Keratinocyte (primary cell): ENCODE data around the gene TRPM3. TPM values are rescaled to one million over a fixed set of nuclear protein-coding genes. Genes with fewer than 3 reads are reported as not detected.

Experiments
- DNase-seq: peaks from one replicate; pipeline ENCODE4 v3.0.0-alpha.2; 2011; ENCODE audit warnings: low read depth, missing footprints, low spot score
- FAIRE-seq: peaks from 2 replicates; lab custom pipeline; 2011; peaks lifted over from hg19 to GRCh38; lab: Jason Lieb, UNC
- H2AFZ ChIP-seq: 2 replicates; pipeline ENCODE4 v1.6.0; 2012; ENCODE audit warnings: low read length, control low read depth, inconsistent platforms; ENCODE audit not compliant: control insufficient read depth
- H3K27ac ChIP-seq: 2 replicates; pipeline ENCODE4 v1.5.1; 2011; ENCODE audit warnings: low read length; ENCODE audit not compliant: control insufficient read depth, insufficient read depth
- H3K27me3 ChIP-seq: 3 replicates; pipeline ENCODE4 v1.6.0; 2011; ENCODE audit warnings: low read length; ENCODE audit not compliant: control insufficient read depth, insufficient read depth; ENCODE audit errors: extremely low read depth
- H3K36me3 ChIP-seq, 2 experiments: 2 replicates in 1 of 2; 3 replicates in 1 of 2; pipeline ENCODE4 v1.5.1; 2011; ENCODE audit warnings: low read length in 2 of 2, mild to moderate bottlenecking in 1 of 2; ENCODE audit not compliant: control insufficient read depth in 2 of 2, insufficient read depth in 2 of 2; ENCODE audit errors: extremely low read depth in 1 of 2
- H3K4me1 ChIP-seq: 3 replicates; pipeline ENCODE4 v1.5.1; 2011; ENCODE audit warnings: low read length; ENCODE audit not compliant: control insufficient read depth, insufficient read depth; ENCODE audit errors: extremely low read depth
- H3K4me2 ChIP-seq: 3 replicates; pipeline ENCODE4 v1.6.0; 2011; ENCODE audit warnings: low read depth, low read length; ENCODE audit not compliant: control insufficient read depth, insufficient read depth; ENCODE audit errors: extremely low read depth
- H3K4me3 ChIP-seq, 3 experiments: fragments of 200-600 bp in 1 of 3; sonication (generic) in 1 of 3; 2 replicates in 2 of 3; 3 replicates in 1 of 3; pipeline ENCODE4 v1.5.1; 2011 to 2016; ENCODE audit warnings: low read length in 3 of 3, mild to moderate bottlenecking in 3 of 3, control low read depth in 2 of 3, inconsistent platforms in 1 of 3, low read depth in 1 of 3, mixed read lengths in 1 of 3, mixed run types in 1 of 3, moderate library complexity in 1 of 3; ENCODE audit not compliant: control insufficient read depth in 2 of 3, insufficient read depth in 2 of 3; ENCODE audit errors: extremely low read depth in 1 of 3
- H3K79me2 ChIP-seq: 2 replicates; pipeline ENCODE4 v1.6.0; 2012; ENCODE audit warnings: low read length; ENCODE audit not compliant: control insufficient read depth, insufficient read depth
- H3K9ac ChIP-seq: 3 replicates; pipeline ENCODE4 v1.6.0; 2011; ENCODE audit warnings: low read length; ENCODE audit not compliant: control insufficient read depth, insufficient read depth; ENCODE audit errors: extremely low read depth
- H3K9me1 ChIP-seq: 3 replicates; pipeline ENCODE4 v1.6.0; 2011; ENCODE audit warnings: low read length; ENCODE audit not compliant: control insufficient read depth, insufficient read depth; ENCODE audit errors: extremely low read depth
- H3K9me3 ChIP-seq: 2 replicates; pipeline ENCODE4 v1.5.1; 2012; ENCODE audit warnings: low read depth, low read length; ENCODE audit not compliant: control insufficient read depth
- H4K20me1 ChIP-seq: 3 replicates; pipeline ENCODE4 v1.6.0; 2011; ENCODE audit warnings: low read length; ENCODE audit not compliant: control insufficient read depth, insufficient read depth; ENCODE audit errors: extremely low read depth
- CTCF ChIP-seq, 3 experiments: IDR thresholded peaks in 1 of 3; conservative IDR thresholded peaks in 1 of 3; optimal IDR thresholded peaks in 1 of 3; 2 replicates in 2 of 3; 3 replicates in 1 of 3; pipeline versions ENCODE3 to v1.5.1; 2011; ENCODE audit warnings: low read length in 3 of 3, mild to moderate bottlenecking in 3 of 3, moderate library complexity in 2 of 3, control low read depth in 1 of 3, inconsistent platforms in 1 of 3; ENCODE audit not compliant: insufficient read depth in 2 of 3; ENCODE audit errors: extremely low read depth in 1 of 3
- EZH2 ChIP-seq: IDR thresholded peaks from one replicate; pipeline ENCODE4 v1.6.1; 2012; ENCODE audit warnings: inconsistent platforms, mild to moderate bottlenecking, low read length, moderate library complexity
- dilution Hi-C: fragments of 300-500 bp; cut with MboI; formaldehyde crosslinking; loops from one replicate; pipeline ENCODE4 v1.7.0; 2020; ENCODE audit warnings: low sequenced_read_pairs; ENCODE audit not compliant: extremely low pct_ligation_motif_present
- polyA plus RNA-seq, 5 experiments: library from polyadenylated mRNA; depleted of rRNA in 3 of 5; stranded (reverse) in 3 of 5; stranded (forward) in 1 of 5; unstranded in 1 of 5; fragments of >200 nt; gene quantifications; 1 replicate in 1 of 5; 2 replicates in 3 of 5; 3 replicates in 1 of 5; pipeline versions ENCODE4 v1.2.1 to v1.2.3, GENCODE V29; 2011 to 2012; ENCODE audit warnings: missing spikeins in 2 of 5, low read depth in 1 of 5, low replicate concordance in 1 of 5

TRPM3 gene
- polyA plus RNA-seq, 1 donor (not counting 4 experiments of a cell fraction or from before 2014, with no cell fraction given): 0.03 TPM

- Histone ChIP-seq H3K79me2 (no peaks in the 10 kb centered on the region), H3K9ac (no peak overlapping the region), H3K36me3 (no peaks in the 10 kb centered on the region), H3K9me1 (no peaks in the 10 kb centered on the region), H3K4me3 (no peak overlapping the region), H3K4me1 (no peaks in the 10 kb centered on the region), H3K4me2 (no peak overlapping the region), H3K27ac (no peak overlapping the region), H3K27me3 (no peaks in the 10 kb centered on the region), H2AFZ (no peak overlapping the region), H4K20me1 (no peaks in the 10 kb centered on the region), H3K9me3 (no peaks in the 10 kb centered on the region)
- no peak for FAIRE-seq
- no peak for DNase-seq
- dilution Hi-C loops: no loop called here
- no peak for TF ChIP-seq EZH2
- no peak for TF ChIP-seq CTCF (optimal IDR thresholded peaks at IDR 0.05 in 1 of 3, IDR thresholded peaks at IDR 0.05 in 1 of 3, conservative IDR thresholded peaks at IDR 0.05 in 1 of 3; ENCODE audit: extremely low read depth in 1 of 3, insufficient read depth in 2 of 3, low read length in 3 of 3)
Observed at GRCh38 chr9:70679845-70680244, 441.6 kb downstream of the TRPM3 start.

DNA sequence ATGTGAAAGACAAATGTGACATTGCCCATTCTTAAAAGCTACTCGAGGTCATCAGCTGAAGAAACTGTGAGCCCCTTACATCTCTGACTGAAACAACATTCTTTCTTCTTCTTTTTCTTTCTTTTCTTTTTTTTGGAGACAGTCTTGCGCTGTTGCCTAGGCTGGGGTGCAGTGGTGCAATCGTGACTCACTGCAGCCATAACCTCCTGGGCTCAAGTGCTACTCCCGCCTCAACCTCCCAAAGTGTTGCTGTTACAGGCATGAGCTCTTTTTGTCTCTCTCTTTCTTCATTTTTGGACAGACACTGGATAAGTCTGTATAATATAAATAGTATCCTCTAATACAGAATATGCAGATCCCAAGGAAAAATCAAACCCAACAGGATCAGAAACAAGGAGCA, 443.3 kb downstream of the TRPM3 start:
- Histone ChIP-seq H4K20me1 (no peaks in the 10 kb centered on the region), H3K27ac (no peak overlapping the region), H3K9me3 (no peaks in the 10 kb centered on the region), H3K9ac (no peak overlapping the region), H3K79me2 (no peaks in the 10 kb centered on the region), H3K4me1 (no peaks in the 10 kb centered on the region), H2AFZ (no peak overlapping the region), H3K4me3 (no peak overlapping the region), H3K9me1 (no peaks in the 10 kb centered on the region), H3K4me2 (no peak overlapping the region), H3K36me3 (no peaks in the 10 kb centered on the region), H3K27me3 (no peaks in the 10 kb centered on the region)
- dilution Hi-C loops: no loop called here
- FAIRE-seq (no peak), DNase-seq (no peak)
- TF ChIP-seq EZH2 (no peak), CTCF (optimal IDR thresholded peaks at IDR 0.05 in 1 of 3, IDR thresholded peaks at IDR 0.05 in 1 of 3, conservative IDR thresholded peaks at IDR 0.05 in 1 of 3; ENCODE audit: extremely low read depth in 1 of 3, insufficient read depth in 2 of 3, low read length in 3 of 3) (no peak)
